SU-DHL-6 (cell line): ENCODE measurements around the gene NRTN.

Experiments
- H2AFZ ChIP-seq: fragments of 200-600 bp; sonication (generic); 2 replicates; pipeline ENCODE4 v1.6.1; 2014; ENCODE audit warnings: low read depth, mild to moderate bottlenecking, moderate library complexity, mixed read lengths, antibody characterized with exemption, low read length; ENCODE audit not compliant: severe bottlenecking
- H3F3A ChIP-seq: fragments of 200-600 bp; shearing (Covaris generic); 2 replicates; pipeline ENCODE4 v1.6.0; 2016; ENCODE audit warnings: antibody characterized with exemption, mild to moderate bottlenecking; ENCODE audit not compliant: insufficient read depth
- H3K27ac ChIP-seq: fragments of 200-600 bp; sonication (generic); 2 replicates; pipeline ENCODE4 v1.5.1; 2016; ENCODE audit warnings: low read depth, mild to moderate bottlenecking, low read length, moderate library complexity, mixed read lengths
- H3K27me3 ChIP-seq: fragments of 200-600 bp; sonication (generic), shearing (Covaris generic); 2 replicates; pipeline ENCODE4 v1.6.0; 2014; ENCODE audit warnings: mild to moderate bottlenecking, low read length
- H3K36me3 ChIP-seq: fragments of 200-600 bp; sonication (generic); 2 replicates; pipeline ENCODE4 v1.6.1; 2014; ENCODE audit warnings: mild to moderate bottlenecking, low read length, mixed read lengths
- H3K4me2 ChIP-seq: fragments of 300-600, 200-600 bp; shearing (Covaris generic), sonication (generic); 2 replicates; pipeline ENCODE4 v1.6.0; 2014; ENCODE audit warnings: low read length, low read depth, mild to moderate bottlenecking; ENCODE audit not compliant: poor library complexity, severe bottlenecking
- H3K4me3 ChIP-seq: fragments of 200-600 bp; sonication (generic); 2 replicates; pipeline ENCODE4 v1.5.1; 2014; ENCODE audit warnings: antibody characterized with exemption, low read length, mild to moderate bottlenecking, mixed read lengths; ENCODE audit not compliant: insufficient read depth, poor library complexity, severe bottlenecking
- H3K79me2 ChIP-seq: fragments of 200-600 bp; sonication (generic); 2 replicates; pipeline ENCODE4 v1.6.1; 2014; ENCODE audit warnings: mild to moderate bottlenecking, low read length, moderate library complexity; ENCODE audit not compliant: insufficient read depth
- H3K9ac ChIP-seq: fragments of 200-600 bp; sonication (generic); 2 replicates; pipeline ENCODE4 v1.7.0; 2014; ENCODE audit warnings: mild to moderate bottlenecking, low read length
- H3K9me2 ChIP-seq: fragments of 200-600 bp; sonication (generic); replicated peaks from 2 replicates; pipeline ENCODE4 v1.6.1; 2014; ENCODE audit warnings: low read length; ENCODE audit not compliant: insufficient read depth
- H3K9me3 ChIP-seq: fragments of 200-600 bp; sonication (generic); 2 replicates; pipeline ENCODE4 v1.6.1; 2014; ENCODE audit warnings: low read length, mixed read lengths; ENCODE audit not compliant: insufficient read depth
- H4K20me1 ChIP-seq: fragments of 200-600 bp; sonication (generic); 2 replicates; pipeline ENCODE4 v1.6.1; 2014; ENCODE audit warnings: low read depth, mild to moderate bottlenecking, antibody characterized with exemption, low read length, moderate library complexity, mixed read lengths
- EZH2phosphoT487 ChIP-seq: fragments of 200-600 bp; sonication (generic), shearing (Covaris generic); conservative IDR thresholded peaks from 2 replicates; pipeline ENCODE4 v1.6.1; 2018; ENCODE audit warnings: mild to moderate bottlenecking, antibody characterized with exemption, low read length, moderate library complexity, mixed read lengths
- TF ChIP-seq, protein P1 (sequence below): fragments of 200-600 bp; sonication (generic); IDR thresholded peaks from one replicate; pipeline ENCODE4 v1.5.1; 2017; ENCODE audit warnings: antibody characterized with exemption, mild to moderate bottlenecking, low read length, moderate library complexity; ENCODE audit not compliant: insufficient read depth, poor library complexity, severe bottlenecking

Gene NRTN

DNA sequence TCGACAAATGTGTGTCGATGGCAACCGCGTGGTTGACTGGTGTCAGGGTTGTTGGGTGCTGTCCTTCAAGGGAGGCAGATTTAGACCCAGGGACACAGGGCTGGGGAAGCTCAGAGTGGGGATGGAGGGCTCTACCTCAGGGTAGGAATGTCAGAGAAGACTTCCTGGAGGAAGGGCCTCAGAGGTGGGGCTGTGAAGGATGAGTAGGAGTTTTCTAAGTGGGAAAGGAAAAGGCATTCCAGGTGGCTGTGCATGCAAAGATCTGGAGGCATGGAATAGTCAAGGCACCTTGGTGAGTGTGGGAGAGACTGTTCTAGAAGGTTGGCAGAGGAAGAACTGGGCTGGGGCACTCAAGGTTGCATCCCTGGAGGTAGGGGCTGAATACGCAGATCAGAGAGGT is 2.0 kb downstream of the NRTN start:
- Histone ChIP-seq H3K9me3 (no peaks in the 10 kb centered on the region), H4K20me1 (no peaks in the 10 kb centered on the region), H3K4me2 (no peak overlapping the region), H3F3A (no peaks in the 10 kb centered on the region), H3K79me2 (no peaks in the 10 kb centered on the region), H3K36me3 (no peaks in the 10 kb centered on the region), H3K9ac (no peak overlapping the region), H3K27ac (no peak overlapping the region), H2AFZ (no peak overlapping the region), H3K4me3 (no peak overlapping the region), H3K9me2 (no peaks in the 10 kb centered on the region), H3K27me3 (no peaks in the 10 kb centered on the region)
- TF ChIP-seq, protein P1, sequence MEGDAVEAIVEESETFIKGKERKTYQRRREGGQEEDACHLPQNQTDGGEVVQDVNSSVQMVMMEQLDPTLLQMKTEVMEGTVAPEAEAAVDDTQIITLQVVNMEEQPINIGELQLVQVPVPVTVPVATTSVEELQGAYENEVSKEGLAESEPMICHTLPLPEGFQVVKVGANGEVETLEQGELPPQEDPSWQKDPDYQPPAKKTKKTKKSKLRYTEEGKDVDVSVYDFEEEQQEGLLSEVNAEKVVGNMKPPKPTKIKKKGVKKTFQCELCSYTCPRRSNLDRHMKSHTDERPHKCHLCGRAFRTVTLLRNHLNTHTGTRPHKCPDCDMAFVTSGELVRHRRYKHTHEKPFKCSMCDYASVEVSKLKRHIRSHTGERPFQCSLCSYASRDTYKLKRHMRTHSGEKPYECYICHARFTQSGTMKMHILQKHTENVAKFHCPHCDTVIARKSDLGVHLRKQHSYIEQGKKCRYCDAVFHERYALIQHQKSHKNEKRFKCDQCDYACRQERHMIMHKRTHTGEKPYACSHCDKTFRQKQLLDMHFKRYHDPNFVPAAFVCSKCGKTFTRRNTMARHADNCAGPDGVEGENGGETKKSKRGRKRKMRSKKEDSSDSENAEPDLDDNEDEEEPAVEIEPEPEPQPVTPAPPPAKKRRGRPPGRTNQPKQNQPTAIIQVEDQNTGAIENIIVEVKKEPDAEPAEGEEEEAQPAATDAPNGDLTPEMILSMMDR = no peak
- no peak for TF ChIP-seq EZH2phosphoT487

DNA sequence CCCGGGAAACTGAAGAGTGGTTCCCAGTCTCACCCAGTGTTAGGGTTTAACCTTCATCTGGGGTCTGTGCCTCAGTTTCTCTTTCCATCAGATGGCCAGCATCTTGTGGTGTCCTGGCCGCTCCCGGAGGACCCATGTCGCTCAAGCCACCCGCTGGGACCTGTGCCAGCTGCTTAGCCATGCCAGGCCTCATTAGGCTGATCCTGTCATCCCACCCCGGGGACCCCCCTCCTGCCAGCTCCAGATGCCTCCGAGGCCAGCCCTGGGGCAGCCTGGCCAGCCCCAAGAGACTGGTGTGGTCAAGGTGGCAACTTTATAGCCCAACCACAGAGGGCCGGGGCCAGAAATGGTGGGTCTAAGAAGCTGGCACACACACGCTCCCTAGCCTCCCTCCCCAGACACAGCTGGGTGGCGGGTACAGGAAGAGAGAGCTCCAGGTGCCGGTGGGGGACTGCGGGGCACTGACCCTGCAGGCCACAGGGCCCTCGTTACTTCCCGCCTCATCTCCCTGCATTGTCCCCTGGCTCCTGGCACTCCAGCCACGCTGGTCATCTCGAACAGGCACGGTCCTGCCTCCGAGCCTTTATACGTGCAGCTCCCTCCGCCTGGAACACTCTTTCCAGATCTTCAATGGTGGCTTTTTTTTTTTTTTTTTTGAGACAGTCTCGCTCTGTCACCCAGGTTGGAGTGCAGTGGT is 3.4 kb downstream of the NRTN start:
- no peak overlapping the region for H3K27ac ChIP-seq
- no peaks in the 10 kb centered on the region for H3K36me3 ChIP-seq
- no peak for TF ChIP-seq EZH2phosphoT487
- TF ChIP-seq, protein P1 = no peak
- H3K79me2 ChIP-seq = no peaks in the 10 kb centered on the region
- H3K4me3 ChIP-seq = no peak overlapping the region
- no peaks in the 10 kb centered on the region for H4K20me1 ChIP-seq
- H3K9me2 ChIP-seq = no peaks in the 10 kb centered on the region
- H3K4me2 ChIP-seq = no peak overlapping the region
- H3F3A ChIP-seq = no peaks in the 10 kb centered on the region
- no peaks in the 10 kb centered on the region for H3K27me3 ChIP-seq
- no peaks in the 10 kb centered on the region for H3K9me3 ChIP-seq
- H2AFZ ChIP-seq = no peak overlapping the region
- no peak overlapping the region for H3K9ac ChIP-seq

DNA sequence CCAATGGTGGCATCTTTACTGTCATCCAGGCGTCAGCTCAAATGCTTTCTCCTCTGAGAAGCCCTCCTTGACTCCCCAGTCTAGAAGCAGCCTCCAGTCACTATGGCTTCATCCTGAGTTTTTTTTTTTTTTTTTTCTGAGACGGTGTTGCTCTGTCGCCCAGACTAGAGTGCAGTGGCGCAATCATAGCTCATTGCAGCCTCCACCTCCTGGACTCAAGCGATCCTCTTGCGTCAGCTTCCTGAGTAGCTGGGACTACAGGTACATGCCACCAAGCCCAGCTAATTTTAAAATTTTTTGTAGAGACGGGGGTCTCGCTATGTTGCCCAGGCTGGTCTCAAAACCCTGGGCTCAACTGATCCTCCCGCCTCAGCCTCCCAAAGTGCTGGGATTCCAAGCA is 4.2 kb downstream of the NRTN start:
- no peaks in the 10 kb centered on the region for H3K9me3 ChIP-seq
- no peak overlapping the region for H3K9ac ChIP-seq
- no peak overlapping the region for H2AFZ ChIP-seq
- H3K9me2 ChIP-seq = no peaks in the 10 kb centered on the region
- H3K36me3 ChIP-seq = no peaks in the 10 kb centered on the region
- no peaks in the 10 kb centered on the region for H3K79me2 ChIP-seq
- H3K27me3 ChIP-seq = no peaks in the 10 kb centered on the region
- H4K20me1 ChIP-seq = no peaks in the 10 kb centered on the region
- no peak overlapping the region for H3K27ac ChIP-seq
- no peaks in the 10 kb centered on the region for H3F3A ChIP-seq
- no peak overlapping the region for H3K4me3 ChIP-seq
- TF ChIP-seq, protein P1 = no peak
- TF ChIP-seq EZH2phosphoT487 = no peak
- H3K4me2 ChIP-seq = no peak overlapping the region
